Type B pancreatic cell (in vitro differentiated cells): ENCODE data around the gene RASL12. TPM values are rescaled to one million over a fixed set of nuclear protein-coding genes. Genes with fewer than 3 reads are reported as not detected.

Source experiments
- DNase-seq: peaks from one replicate; pipeline ENCODE4 v3.0.0; 2021; ENCODE audit warnings: mixed read lengths; ENCODE audit not compliant: unreplicated experiment; ENCODE audit errors: extremely low spot score
- H3K27ac Mint-ChIP-seq: 2 replicates; pipeline ENCODE4 v1.8.0; 2021; ENCODE audit warnings: mild to moderate bottlenecking, mixed read lengths
- H3K27me3 Mint-ChIP-seq: 2 replicates; pipeline ENCODE4 v1.8.0; 2021; ENCODE audit warnings: mixed read lengths
- H3K36me3 Mint-ChIP-seq: 2 replicates; pipeline ENCODE4 v1.8.0; 2021; ENCODE audit warnings: mixed read lengths
- H3K4me1 Mint-ChIP-seq: one replicate; pipeline ENCODE4 v1.8.0; 2021; ENCODE audit warnings: mixed read lengths; ENCODE audit not compliant: unreplicated experiment
- H3K4me3 Mint-ChIP-seq: 2 replicates; pipeline ENCODE4 v1.8.0; 2021; ENCODE audit warnings: mild to moderate bottlenecking, mixed read lengths
- H3K9me3 Mint-ChIP-seq: 2 replicates; pipeline ENCODE4 v1.8.0; 2021; ENCODE audit warnings: mixed read lengths
- CTCF ChIP-seq: fragments of 200-600 bp; sonication (generic); conservative IDR thresholded peaks from 2 replicates; pipeline ENCODE4 v1.5.0; 2021; ENCODE audit warnings: antibody characterized with exemption, mild to moderate bottlenecking
- total RNA-seq: library from RNA; stranded (reverse); gene quantifications from 2 replicates; pipeline ENCODE4 v1.2.1, GENCODE V29; 2021; ENCODE audit warnings: low replicate concordance

RASL12 gene
- total RNA-seq, 1 donor from 2014 or later = 4.0 TPM

DNA sequence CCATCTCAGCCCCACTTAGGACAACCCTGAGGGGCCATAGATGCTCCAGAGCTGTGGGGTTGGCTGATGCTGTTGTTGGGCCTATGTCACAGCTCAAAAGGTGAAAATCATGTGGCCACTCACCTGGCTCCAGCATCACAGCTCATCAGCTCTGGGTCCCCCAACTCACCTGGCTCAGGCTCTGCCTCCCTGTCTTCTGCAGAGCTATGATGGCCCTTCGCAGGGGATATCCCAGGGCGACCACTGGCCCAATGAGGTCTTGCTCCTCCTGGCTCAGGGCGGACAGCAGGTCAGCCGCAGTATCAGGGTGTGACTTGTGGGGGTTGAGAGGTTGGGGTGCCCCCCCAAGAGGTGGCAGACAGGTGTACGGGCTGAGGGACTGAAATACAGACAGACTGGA lies 31.5 kb upstream of the RASL12 start:
- H3K4me1 Mint-ChIP-seq = peaks cover 12% of the 10 kb centered on the region
- no peak overlapping the region for H3K27ac Mint-ChIP-seq
- no peak overlapping the region for H3K4me3 Mint-ChIP-seq
- peaks cover 22% of the 10 kb centered on the region for H3K36me3 Mint-ChIP-seq
- TF ChIP-seq CTCF = no peak
- H3K27me3 Mint-ChIP-seq = peaks cover 3% of the 10 kb centered on the region
- no peak for DNase-seq
- no peaks in the 10 kb centered on the region for H3K9me3 Mint-ChIP-seq

DNA sequence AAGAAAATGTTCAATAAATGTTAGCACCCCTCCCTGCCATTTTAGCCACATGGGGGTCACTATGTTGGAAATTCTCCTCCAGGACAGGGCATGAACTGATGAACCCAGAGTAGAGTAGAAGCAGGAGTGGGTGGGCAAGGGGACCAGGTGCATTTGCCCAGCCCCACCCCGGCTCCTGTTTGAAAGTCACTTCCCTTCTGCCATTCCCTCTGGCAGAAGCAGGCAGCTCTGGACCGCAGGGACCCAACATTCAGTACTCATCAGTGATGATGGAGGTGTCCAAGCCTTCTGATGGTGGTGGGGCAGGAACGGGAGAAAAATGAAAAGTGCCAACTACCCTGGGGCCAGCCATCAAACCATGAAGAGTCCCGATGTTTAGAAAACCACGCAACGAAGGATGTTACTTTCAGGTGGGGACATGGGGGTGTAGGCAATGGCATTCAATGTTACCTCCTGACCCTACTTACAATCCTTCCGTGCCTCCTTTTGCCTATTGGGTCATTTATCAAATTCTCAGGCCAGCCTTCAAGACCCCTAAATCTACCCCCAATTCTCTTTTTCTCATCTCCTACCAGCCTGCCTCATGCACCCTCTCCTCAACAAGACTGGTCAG lies 30.0 kb upstream of the RASL12 start:
- no peak for TF ChIP-seq CTCF
- peaks cover 12% of the 10 kb centered on the region for H3K4me1 Mint-ChIP-seq
- H3K36me3 Mint-ChIP-seq = peaks cover 22% of the 10 kb centered on the region
- DNase-seq = no peak
- H3K9me3 Mint-ChIP-seq = no peaks in the 10 kb centered on the region
- H3K4me3 Mint-ChIP-seq = no peak overlapping the region
- no peak overlapping the region for H3K27ac Mint-ChIP-seq
- peaks cover 3% of the 10 kb centered on the region for H3K27me3 Mint-ChIP-seq

DNA sequence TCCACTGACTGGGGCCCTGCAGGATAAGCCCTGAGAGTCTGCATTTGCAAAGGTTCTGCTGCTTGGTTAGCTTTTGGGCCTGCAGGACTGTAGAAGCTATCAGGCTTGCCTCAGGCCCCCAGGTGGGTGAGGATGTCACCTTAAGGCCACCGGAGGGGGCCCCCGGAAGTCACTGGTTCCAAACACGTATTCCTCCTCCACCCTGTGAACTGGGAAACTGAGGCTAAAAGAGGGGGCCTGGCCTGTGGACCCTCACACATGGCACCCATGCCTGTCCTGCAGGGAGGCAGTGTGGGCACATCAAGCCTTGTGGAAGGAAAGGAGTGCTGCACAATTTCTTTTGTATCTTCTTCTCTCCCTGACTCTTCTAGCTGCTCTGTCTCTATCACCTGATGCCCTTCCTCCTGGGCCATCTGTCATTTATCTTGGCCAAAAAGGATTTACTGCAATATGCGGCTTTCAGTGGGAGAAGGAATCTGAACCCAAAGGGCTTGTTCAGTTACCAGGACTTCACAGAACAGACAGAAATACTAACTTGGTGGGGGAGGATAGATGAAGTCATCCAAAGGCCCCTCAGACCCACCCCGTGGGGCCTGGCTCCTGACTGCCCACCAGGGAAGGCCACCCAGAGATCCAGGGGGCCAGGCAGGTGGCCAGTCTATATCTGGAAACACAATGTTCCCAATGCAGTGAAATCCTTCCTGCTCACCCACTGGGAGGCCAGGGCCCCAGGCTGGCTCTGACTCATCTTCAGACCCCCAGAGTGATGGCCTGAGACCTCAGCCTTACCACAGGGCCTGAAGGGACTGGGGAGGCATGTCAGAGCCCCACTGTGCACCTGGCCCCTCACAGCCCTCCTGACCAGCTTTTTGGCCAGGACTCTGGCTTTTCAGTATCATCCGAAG lies 28.9 kb upstream of the RASL12 start:
- Mint-ChIP-seq H3K36me3 (peaks cover 22% of the 10 kb centered on the region), H3K4me3 (no peak overlapping the region), H3K27me3 (peaks cover 2% of the 10 kb centered on the region), H3K27ac (no peak overlapping the region), H3K9me3 (no peaks in the 10 kb centered on the region), H3K4me1 (peaks cover 11% of the 10 kb centered on the region)
- TF ChIP-seq CTCF = no peak
- DNase-seq = no peak

- Mint-ChIP-seq H3K4me1 (peaks cover 6% of the 10 kb centered on the region), H3K9me3 (no peaks in the 10 kb centered on the region), H3K36me3 (peaks cover 15% of the 10 kb centered on the region), H3K27me3 (no peaks in the 10 kb centered on the region), H3K27ac (no peak overlapping the region), H3K4me3 (no peak overlapping the region)
- no peak for TF ChIP-seq CTCF
- no peak for DNase-seq
Measured at GRCh38 chr15:65095747-65096104, 27.9 kb upstream of the RASL12 start.

DNA sequence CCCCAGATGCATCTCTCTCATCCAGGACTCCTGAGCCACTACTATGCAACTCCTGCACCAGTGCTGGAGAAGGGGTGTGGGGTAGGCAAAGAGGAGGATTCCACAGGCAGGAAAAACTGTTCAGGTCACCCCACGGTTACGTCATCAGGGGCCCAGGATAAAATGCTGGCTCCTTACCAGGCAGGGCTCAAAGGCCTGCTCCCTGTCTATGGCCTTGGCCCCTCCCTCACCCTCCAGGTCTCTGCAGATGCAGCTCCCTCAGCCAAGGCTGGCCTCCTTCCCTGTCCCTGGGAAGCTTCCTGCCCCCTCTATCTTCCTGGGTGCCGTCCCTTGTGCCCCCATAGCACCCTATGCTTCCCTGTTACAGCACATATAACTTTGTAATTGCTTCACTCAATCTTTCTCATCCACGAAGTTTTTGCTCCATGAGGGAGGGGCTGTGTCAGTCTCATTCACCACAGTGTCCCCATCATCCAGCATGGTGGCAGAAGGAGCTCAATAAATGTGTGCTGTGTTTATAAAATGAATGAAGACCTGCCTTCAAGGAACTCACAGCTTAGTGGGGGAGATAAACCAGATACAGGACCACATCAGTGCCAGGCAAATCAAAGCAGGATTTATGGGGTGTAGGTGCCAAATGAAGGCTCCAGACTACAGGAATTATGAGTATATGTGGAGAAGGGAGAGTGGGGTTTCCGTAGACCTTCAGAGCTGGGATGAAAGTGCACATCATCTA lies 27.4 kb upstream of the RASL12 start:
- Mint-ChIP-seq H3K4me1 (peaks cover 6% of the 10 kb centered on the region), H3K36me3 (peaks cover 11% of the 10 kb centered on the region), H3K4me3 (no peak overlapping the region), H3K27me3 (no peaks in the 10 kb centered on the region), H3K9me3 (no peaks in the 10 kb centered on the region), H3K27ac (no peak overlapping the region)
- DNase-seq = no peak
- no peak for TF ChIP-seq CTCF
